Measurements from ENCODE around the gene KRT35. TPM values are rescaled to one million over a fixed set of nuclear protein-coding genes. Genes with fewer than 3 reads are reported as not detected.

KRT35 gene
- total RNA-seq, 4 donors from 2014 or later: not detected

DNA sequence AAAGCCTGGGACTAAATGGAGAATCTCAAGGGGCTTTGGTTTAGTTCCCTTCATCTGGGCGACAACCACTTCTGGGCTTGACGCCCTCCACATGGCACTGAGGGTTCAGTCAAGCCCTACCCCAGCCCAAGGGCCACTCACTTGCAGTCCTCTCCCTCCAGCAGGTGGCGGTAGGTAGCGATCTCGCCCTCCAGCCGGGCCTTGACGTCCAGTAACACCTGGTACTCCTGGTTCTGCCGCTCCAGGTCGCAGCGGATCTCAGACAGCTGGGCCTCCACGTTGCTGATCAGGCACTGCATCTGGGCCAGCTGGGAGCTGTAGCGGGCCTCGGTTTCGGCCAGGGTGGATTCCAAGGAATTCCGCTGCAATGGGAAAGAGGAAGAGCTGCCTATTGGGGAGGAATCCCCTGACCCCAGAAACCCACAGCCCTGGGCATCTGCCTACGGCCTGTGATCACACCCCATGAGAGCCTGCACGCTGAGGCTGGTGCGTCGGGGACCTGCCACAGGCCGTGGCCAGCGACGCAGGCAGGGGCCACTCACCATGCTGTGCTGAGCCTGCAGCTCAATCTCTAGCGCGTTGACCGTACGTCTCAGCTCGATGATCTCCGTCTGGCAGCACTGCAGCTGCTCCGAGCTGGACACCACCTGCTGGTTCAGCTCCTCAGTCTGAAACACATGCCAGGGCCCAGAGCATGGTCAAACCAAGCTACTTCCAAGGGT is 6.0 kb upstream of the KRT35 start:
- 75 to 76% methylated on average over 26 to 28 of the region's 29 CpGs for WGBS, 2 donors
- no peak for DNase-seq (ENCODE audit: low spot score in 2 of 2)

DNA sequence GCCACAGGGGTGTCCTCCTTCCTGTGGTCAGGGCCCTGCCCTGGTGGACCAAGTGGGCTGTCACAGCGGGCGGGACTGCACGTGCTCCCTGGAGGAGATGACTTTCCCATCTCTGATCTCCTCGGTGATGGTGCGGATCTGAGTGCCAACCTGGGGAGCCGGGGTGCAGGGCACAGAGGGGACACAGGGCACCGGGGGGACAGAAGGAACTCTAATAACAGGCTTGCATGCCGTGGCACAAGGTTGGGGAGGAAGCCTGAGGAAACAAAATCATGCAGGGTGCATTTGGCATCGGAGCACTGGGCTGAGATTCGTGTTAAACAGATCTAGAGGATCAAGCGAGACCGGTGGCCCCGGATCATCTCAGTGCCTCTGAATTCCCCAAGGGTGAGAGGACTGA is 5.4 kb upstream of the KRT35 start:
- Histone ChIP-seq H3K4me1 (no peaks in the 10 kb centered on the region), H3K4me3 (no peak overlapping the region), H3K27ac (no peak overlapping the region), H3K36me3 (no peaks in the 10 kb centered on the region), H3K9me3 (no peaks in the 10 kb centered on the region), H3K27me3 (no peaks in the 10 kb centered on the region)
- WGBS, 2 donors: 94 to 95% methylated on average over 13 of the region's 13 CpGs
- no peak for TF ChIP-seq POLR2A (IDR thresholded peaks at IDR 0.05)
- no peak for TF ChIP-seq EP300 (IDR thresholded peaks at IDR 0.05)
- TF ChIP-seq, protein P1, sequence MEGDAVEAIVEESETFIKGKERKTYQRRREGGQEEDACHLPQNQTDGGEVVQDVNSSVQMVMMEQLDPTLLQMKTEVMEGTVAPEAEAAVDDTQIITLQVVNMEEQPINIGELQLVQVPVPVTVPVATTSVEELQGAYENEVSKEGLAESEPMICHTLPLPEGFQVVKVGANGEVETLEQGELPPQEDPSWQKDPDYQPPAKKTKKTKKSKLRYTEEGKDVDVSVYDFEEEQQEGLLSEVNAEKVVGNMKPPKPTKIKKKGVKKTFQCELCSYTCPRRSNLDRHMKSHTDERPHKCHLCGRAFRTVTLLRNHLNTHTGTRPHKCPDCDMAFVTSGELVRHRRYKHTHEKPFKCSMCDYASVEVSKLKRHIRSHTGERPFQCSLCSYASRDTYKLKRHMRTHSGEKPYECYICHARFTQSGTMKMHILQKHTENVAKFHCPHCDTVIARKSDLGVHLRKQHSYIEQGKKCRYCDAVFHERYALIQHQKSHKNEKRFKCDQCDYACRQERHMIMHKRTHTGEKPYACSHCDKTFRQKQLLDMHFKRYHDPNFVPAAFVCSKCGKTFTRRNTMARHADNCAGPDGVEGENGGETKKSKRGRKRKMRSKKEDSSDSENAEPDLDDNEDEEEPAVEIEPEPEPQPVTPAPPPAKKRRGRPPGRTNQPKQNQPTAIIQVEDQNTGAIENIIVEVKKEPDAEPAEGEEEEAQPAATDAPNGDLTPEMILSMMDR (IDR thresholded peaks at IDR 0.05): no peak
- DNase-seq (ENCODE audit: low spot score in 2 of 2): no peak

More for the DNA sequence above, 6.0 kb upstream of the KRT35 start:
- Histone ChIP-seq H3K4me3 (no peak overlapping the region), H3K4me1 (peaks cover 0 to 6% (median 0%) of the 10 kb centered on the region in 4 donors), H3K9me3 (no peaks in the 10 kb centered on the region), H3K27ac (no peak overlapping the region), H3K36me3 (no peaks in the 10 kb centered on the region), H3K27me3 (no peaks in the 10 kb centered on the region)
- TF ChIP-seq, protein P1 (IDR thresholded peaks at IDR 0.05): peak in 3 of 5 experiments; percentile 14 to 24 (median 16)
- no peak for TF ChIP-seq EP300 (IDR thresholded peaks at IDR 0.05)

DNA sequence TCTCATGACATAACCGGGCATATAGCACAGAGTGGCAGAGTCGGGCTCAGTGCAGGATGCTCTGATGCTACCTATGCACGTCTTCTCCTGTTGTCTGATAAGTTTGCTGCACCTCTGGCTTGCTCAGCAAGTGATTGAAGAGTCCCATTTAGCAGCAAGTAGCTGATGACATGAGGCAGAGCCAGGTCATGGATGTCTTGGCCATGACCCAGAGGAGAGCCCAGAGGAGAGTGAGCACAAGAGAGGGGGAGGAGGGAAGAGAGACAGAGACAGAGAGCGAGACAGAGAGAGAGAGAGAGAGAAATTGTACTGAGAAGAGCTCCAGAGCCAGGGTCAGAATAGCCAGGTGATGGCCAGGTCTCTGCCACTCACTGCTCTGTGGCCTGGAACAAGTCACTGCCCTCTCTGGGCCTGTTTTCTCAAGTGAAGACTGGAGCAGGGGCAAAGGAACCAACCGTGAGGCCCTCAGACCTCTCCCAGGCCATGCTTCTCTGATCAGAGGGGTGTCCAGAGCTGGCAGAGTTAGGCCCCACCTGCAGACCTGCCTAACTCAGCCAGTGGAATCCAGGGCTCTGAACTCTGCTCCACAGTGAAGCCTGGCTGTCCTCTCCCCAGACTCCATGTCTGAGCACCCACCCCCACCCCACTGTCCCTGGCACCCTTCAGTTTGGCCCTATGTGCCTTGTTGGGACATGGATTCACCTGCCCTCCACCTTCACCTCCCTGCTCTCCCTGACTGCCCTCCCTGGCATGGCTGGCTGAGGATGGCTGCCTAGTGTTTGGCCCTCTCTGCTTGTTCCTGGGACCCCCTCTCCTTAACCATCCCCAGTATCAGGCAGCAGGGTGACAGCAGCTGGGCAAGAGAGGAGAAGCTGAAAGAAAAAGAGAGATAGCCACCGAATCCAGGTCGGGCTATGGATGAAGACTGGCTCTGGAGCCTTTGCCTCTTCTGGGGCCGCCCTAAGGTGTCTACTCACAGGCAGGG is 4.3 kb upstream of the KRT35 start:
- Histone ChIP-seq H3K36me3 (no peaks in the 10 kb centered on the region), H3K4me3 (no peak overlapping the region), H3K9me3 (no peaks in the 10 kb centered on the region), H3K27me3 (no peaks in the 10 kb centered on the region), H3K27ac (no peak overlapping the region), H3K4me1 (no peaks in the 10 kb centered on the region)
- TF ChIP-seq POLR2A (IDR thresholded peaks at IDR 0.05) (no peak), EP300 (IDR thresholded peaks at IDR 0.05) (no peak)
- TF ChIP-seq, protein P1 (IDR thresholded peaks at IDR 0.05): no peak
- 79 to 82% methylated on average over 8 of the region's 8 CpGs for WGBS, 2 donors
- DNase-seq (ENCODE audit: low spot score in 2 of 2): no peak

DNA sequence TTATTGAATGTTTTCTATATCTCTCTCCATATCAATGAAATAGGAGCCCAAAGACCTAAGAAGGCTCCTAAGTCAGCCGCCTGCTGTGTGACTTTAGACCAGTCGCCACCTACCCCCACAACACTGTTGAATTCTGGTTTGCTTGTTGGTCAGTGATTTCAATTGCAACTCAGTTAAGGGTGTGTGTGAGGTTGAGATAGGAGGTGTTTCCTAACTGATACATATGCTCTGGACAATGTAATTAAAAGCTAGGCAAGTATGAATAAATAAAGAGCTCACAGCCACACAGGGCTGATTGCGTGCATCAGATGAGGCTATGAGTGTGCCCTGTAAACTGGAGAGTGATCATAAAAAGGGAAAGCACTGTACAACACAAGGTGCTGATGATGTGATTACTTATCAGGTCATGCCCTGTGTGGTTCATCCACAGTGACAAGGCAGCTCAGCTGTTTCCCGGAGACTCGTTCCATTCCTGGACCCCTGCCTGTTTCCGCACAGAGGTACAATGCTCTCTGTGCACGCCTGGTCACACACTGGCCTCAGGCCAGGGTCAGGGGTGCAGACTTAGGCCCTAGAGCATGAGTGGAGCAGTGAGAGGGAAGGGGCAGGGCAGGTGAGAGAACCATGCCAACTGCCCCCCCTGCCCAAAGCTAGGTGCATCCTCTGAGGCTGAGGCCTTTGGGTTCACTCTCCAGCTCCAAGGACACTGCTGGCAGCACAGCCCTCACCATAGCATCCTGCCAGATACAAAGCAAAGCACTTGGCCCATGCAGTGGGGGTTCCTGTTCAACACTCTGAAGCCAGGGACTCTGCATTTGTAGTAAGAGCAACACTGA is 3.3 kb upstream of the KRT35 start:
- no peaks in the 10 kb centered on the region for H3K4me1 ChIP-seq
- DNase-seq (ENCODE audit: low spot score in 2 of 2): no peak
- H3K27me3 ChIP-seq: no peaks in the 10 kb centered on the region
- no peak overlapping the region for H3K4me3 ChIP-seq
- no peaks in the 10 kb centered on the region for H3K36me3 ChIP-seq
- no peaks in the 10 kb centered on the region for H3K9me3 ChIP-seq
- TF ChIP-seq EP300 (IDR thresholded peaks at IDR 0.05) (no peak), POLR2A (IDR thresholded peaks at IDR 0.05) (no peak)
- TF ChIP-seq, protein P1 (IDR thresholded peaks at IDR 0.05): no peak
- H3K27ac ChIP-seq: no peak overlapping the region
- WGBS, 2 donors: 69 to 82% methylated on average over 7 of the region's 7 CpGs
